Tibial nerve (tissue), 3 donors: Measurements from ENCODE around the gene TTN.

ENCODE experiments used
- EP300 ChIP-seq, 2 donors: sonication (generic); formaldehyde crosslinking; IDR thresholded peaks; one replicate each; pipeline ENCODE4 v1.6.1; 2017; ENCODE audit warnings: antibody characterized with exemption in 2 of 2, mild to moderate bottlenecking in 1 of 2
- POLR2A ChIP-seq, 2 donors: fragments of 450-650 bp; IDR thresholded peaks; one replicate each; pipeline ENCODE4 v1.6.1; 2017; ENCODE audit warnings: antibody characterized with exemption in 2 of 2, mild to moderate bottlenecking in 2 of 2, moderate library complexity in 2 of 2

GRCh38 chr2:178716394-178716793 lies 90.8 kb downstream of the TTN start:
- TF ChIP-seq EP300 (IDR thresholded peaks at IDR 0.05): no peak
- TF ChIP-seq POLR2A (IDR thresholded peaks at IDR 0.05): no peak
